ENCODE data around the gene APOD. TPM values are rescaled to one million over a fixed set of nuclear protein-coding genes. Genes with fewer than 3 reads are reported as not detected.
"Not testable (repeated sequence)": the region's sequence is repeated elsewhere in the genome, so short reads cannot be mapped to it uniquely, and the experiment has no call there.

The APOD gene
- under 1 TPM in 1 of 2 experiments, not detected in 1; 0.44 TPM for total RNA-seq

- Mint-ChIP-seq H3K27ac (no peak within 1 kb of the TSS), H3K9me3 (no peaks in the 10 kb centered on the region), H3K27me3 (ENCODE audit: low read depth) (no peaks in the 10 kb centered on the region), H3K36me3 (ENCODE audit: low read depth) (no peaks in the 10 kb centered on the region), H3K4me1 (ENCODE audit: low read depth) (peaks cover 9% of the 10 kb centered on the region), H3K4me3 (no peak within 1 kb of the TSS)
- CTCF ChIA-PET = interaction anchor here (0.7 to 1.1 kb wide), 4 partner anchors 35 to 463 kb away, joined by 3 to 6 read pairs (median 3); partner anchors contain the start of gene XXYLT1
- no peak for DNase-seq
- intact Hi-C loops (cut with micrococcal nuclease) = no loop called here
Measured at GRCh38 chr3:195583831-195584542, at the start of gene APOD. Gene APOD, minus strand, starts transcription at chr3:195583940. Its CDS starts 4,479 bp downstream, at chr3:195579461.

GRCh38 chr3:195633351-195633750 lies 49.6 kb upstream of the APOD start:
- H3K4me3 Mint-ChIP-seq = peak overlapping the region; percentile 15
- H3K9me3 Mint-ChIP-seq; H3K27me3 Mint-ChIP-seq (ENCODE audit: low read depth); intact Hi-C loops (cut with micrococcal nuclease); CTCF ChIA-PET; H3K36me3 Mint-ChIP-seq (ENCODE audit: low read depth); H3K27ac Mint-ChIP-seq; H3K4me1 Mint-ChIP-seq (ENCODE audit: low read depth); DNase-seq: not testable (repeated sequence)

- H3K27me3 Mint-ChIP-seq (ENCODE audit: low read depth); H3K4me3 Mint-ChIP-seq; intact Hi-C loops (cut with micrococcal nuclease); H3K36me3 Mint-ChIP-seq (ENCODE audit: low read depth); CTCF ChIA-PET; H3K27ac Mint-ChIP-seq; H3K4me1 Mint-ChIP-seq (ENCODE audit: low read depth); H3K9me3 Mint-ChIP-seq; DNase-seq: not testable (repeated sequence)
Measured at GRCh38 chr3:195632501-195633185, 48.9 kb upstream of the APOD start.

- H3K36me3 Mint-ChIP-seq (ENCODE audit: low read depth); DNase-seq; intact Hi-C loops (cut with micrococcal nuclease); H3K4me3 Mint-ChIP-seq; H3K27me3 Mint-ChIP-seq (ENCODE audit: low read depth); H3K9me3 Mint-ChIP-seq; H3K4me1 Mint-ChIP-seq (ENCODE audit: low read depth); CTCF ChIA-PET; H3K27ac Mint-ChIP-seq: not testable (repeated sequence)
Measured at GRCh38 chr3:195632046-195632445, 48.3 kb upstream of the APOD start.

GRCh38 chr3:195630938-195631495 lies 47.3 kb upstream of the APOD start:
- H3K36me3 Mint-ChIP-seq (ENCODE audit: low read depth); H3K9me3 Mint-ChIP-seq; H3K27ac Mint-ChIP-seq; CTCF ChIA-PET; DNase-seq; H3K4me1 Mint-ChIP-seq (ENCODE audit: low read depth); H3K27me3 Mint-ChIP-seq (ENCODE audit: low read depth); H3K4me3 Mint-ChIP-seq; intact Hi-C loops (cut with micrococcal nuclease): not testable (repeated sequence)

GRCh38 chr3:195630086-195630917 lies 46.6 kb upstream of the APOD start:
- H3K4me3 Mint-ChIP-seq; H3K4me1 Mint-ChIP-seq (ENCODE audit: low read depth); DNase-seq; H3K9me3 Mint-ChIP-seq; CTCF ChIA-PET; intact Hi-C loops (cut with micrococcal nuclease); H3K27ac Mint-ChIP-seq; H3K27me3 Mint-ChIP-seq (ENCODE audit: low read depth); H3K36me3 Mint-ChIP-seq (ENCODE audit: low read depth): not testable (repeated sequence)

- H3K27me3 Mint-ChIP-seq (ENCODE audit: low read depth); H3K27ac Mint-ChIP-seq; DNase-seq; H3K36me3 Mint-ChIP-seq (ENCODE audit: low read depth); H3K9me3 Mint-ChIP-seq; CTCF ChIA-PET; intact Hi-C loops (cut with micrococcal nuclease); H3K4me3 Mint-ChIP-seq; H3K4me1 Mint-ChIP-seq (ENCODE audit: low read depth): not testable (repeated sequence)
Measured at GRCh38 chr3:195629682-195630081, 45.9 kb upstream of the APOD start.

- H3K9me3 Mint-ChIP-seq; H3K27me3 Mint-ChIP-seq (ENCODE audit: low read depth); H3K27ac Mint-ChIP-seq; H3K4me3 Mint-ChIP-seq; H3K4me1 Mint-ChIP-seq (ENCODE audit: low read depth); DNase-seq; CTCF ChIA-PET; H3K36me3 Mint-ChIP-seq (ENCODE audit: low read depth); intact Hi-C loops (cut with micrococcal nuclease): not testable (repeated sequence)
Measured at GRCh38 chr3:195628386-195628920, 44.7 kb upstream of the APOD start.

- H3K4me1 Mint-ChIP-seq (ENCODE audit: low read depth); H3K9me3 Mint-ChIP-seq; DNase-seq; H3K36me3 Mint-ChIP-seq (ENCODE audit: low read depth); H3K27me3 Mint-ChIP-seq (ENCODE audit: low read depth); H3K27ac Mint-ChIP-seq; CTCF ChIA-PET; H3K4me3 Mint-ChIP-seq; intact Hi-C loops (cut with micrococcal nuclease): not testable (repeated sequence)
Measured at GRCh38 chr3:195627515-195628385, 44.0 kb upstream of the APOD start.

- intact Hi-C loops (cut with micrococcal nuclease); H3K27me3 Mint-ChIP-seq (ENCODE audit: low read depth); H3K36me3 Mint-ChIP-seq (ENCODE audit: low read depth); H3K27ac Mint-ChIP-seq; CTCF ChIA-PET; H3K4me1 Mint-ChIP-seq (ENCODE audit: low read depth); H3K9me3 Mint-ChIP-seq: not testable (repeated sequence)
- peak; percentile 17 for DNase-seq
- peak overlapping the region; percentile 42 for H3K4me3 Mint-ChIP-seq
Measured at GRCh38 chr3:195624603-195625560, 41.1 kb upstream of the APOD start.

GRCh38 chr3:195624171-195624570 lies 40.4 kb upstream of the APOD start:
- H3K36me3 Mint-ChIP-seq (ENCODE audit: low read depth); H3K4me3 Mint-ChIP-seq; H3K27me3 Mint-ChIP-seq (ENCODE audit: low read depth); DNase-seq; H3K4me1 Mint-ChIP-seq (ENCODE audit: low read depth); H3K9me3 Mint-ChIP-seq; intact Hi-C loops (cut with micrococcal nuclease); CTCF ChIA-PET; H3K27ac Mint-ChIP-seq: not testable (repeated sequence)
